ENCODE data around the gene ZC3H13.

Gene ZC3H13

DNA sequence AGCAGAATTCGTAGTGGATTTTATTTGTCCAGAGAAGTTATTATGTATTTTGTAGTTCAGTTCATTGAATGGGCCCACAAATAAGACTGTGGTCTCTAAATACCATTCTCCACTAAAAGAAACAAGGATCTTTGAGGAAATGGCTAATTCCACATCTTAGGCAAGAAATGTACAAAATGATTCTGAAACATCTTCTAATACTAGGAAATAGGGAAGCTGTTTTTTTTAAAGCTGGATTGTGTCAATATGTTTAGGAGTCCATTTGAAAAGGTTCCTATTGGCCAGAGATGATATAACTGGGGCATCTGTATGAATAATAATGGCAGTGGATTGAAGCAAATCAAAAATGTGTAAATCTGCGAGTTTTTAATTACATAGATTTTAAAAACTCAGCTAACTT is 112.5 kb downstream of the ZC3H13 start:
- no peak overlapping the region for H3K4me3 ChIP-seq (ENCODE audit: low read length, poor library complexity, severe bottlenecking)

DNA sequence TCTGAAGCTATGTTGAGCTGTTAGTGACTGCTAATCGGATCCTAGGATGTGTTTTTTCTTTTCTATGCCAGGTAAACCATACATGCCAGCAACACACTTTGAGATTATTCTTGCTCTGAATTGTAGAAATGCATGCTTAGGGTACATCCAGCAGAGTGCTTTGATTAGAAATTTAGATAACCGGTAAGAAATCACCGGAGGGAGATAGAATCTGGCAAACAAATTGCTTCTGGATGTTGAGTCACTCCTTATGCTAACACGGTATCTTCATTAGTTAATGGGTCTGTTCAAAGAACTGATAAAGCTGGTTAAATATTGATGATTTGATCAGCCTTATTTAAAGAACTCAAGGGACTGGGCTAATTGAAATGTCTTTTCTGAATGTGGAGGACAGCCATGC is 115.9 kb downstream of the ZC3H13 start:
- Histone ChIP-seq H3K4me2 (ENCODE audit: low read depth, low read length, poor library complexity, severe bottlenecking) (no peak overlapping the region), H4K20me1 (ENCODE audit: insufficient read depth, low read length, poor library complexity, severe bottlenecking) (no peaks in the 10 kb centered on the region), H3K36me3 (ENCODE audit: insufficient read depth, low read length) (no peaks in the 10 kb centered on the region), H3K4me1 (ENCODE audit: insufficient read depth, low read length, poor library complexity, severe bottlenecking) (no peaks in the 10 kb centered on the region), H3K27me3 (ENCODE audit: insufficient read depth, low read length, poor library complexity, severe bottlenecking) (no peaks in the 10 kb centered on the region), H3K9me3 (ENCODE audit: insufficient read depth, low read depth, low read length) (no peaks in the 10 kb centered on the region), H3K9ac (ENCODE audit: low read depth, low read length, poor library complexity, severe bottlenecking) (no peak overlapping the region), H2AFZ (ENCODE audit: low read length) (no peak overlapping the region), H3K9me2 (replicated peaks; ENCODE audit: low read depth, low read length) (no peaks in the 10 kb centered on the region), H3F3A (ENCODE audit: low read depth) (no peaks in the 10 kb centered on the region), H3K4me3 (ENCODE audit: low read length, poor library complexity, severe bottlenecking) (no peak overlapping the region), H3K79me2 (ENCODE audit: insufficient read depth, low read length) (no peaks in the 10 kb centered on the region)
- TF ChIP-seq EZH2phosphoT487 (IDR thresholded peaks at IDR 0.05; ENCODE audit: borderline replicate concordance) (no peak), CTCF (conservative IDR thresholded peaks at IDR 0.05; ENCODE audit: low read length) (no peak)

More for the DNA sequence above, 112.5 kb downstream of the ZC3H13 start:
- Histone ChIP-seq H3K9ac (ENCODE audit: low read depth, low read length, poor library complexity, severe bottlenecking) (no peak overlapping the region), H3K4me1 (ENCODE audit: insufficient read depth, low read length, poor library complexity, severe bottlenecking) (no peaks in the 10 kb centered on the region), H3K27me3 (ENCODE audit: insufficient read depth, low read length, poor library complexity, severe bottlenecking) (no peaks in the 10 kb centered on the region), H3K9me3 (ENCODE audit: insufficient read depth, low read depth, low read length) (no peaks in the 10 kb centered on the region), H3K4me2 (ENCODE audit: low read depth, low read length, poor library complexity, severe bottlenecking) (no peak overlapping the region), H3K36me3 (ENCODE audit: insufficient read depth, low read length) (no peaks in the 10 kb centered on the region), H3K9me2 (replicated peaks; ENCODE audit: low read depth, low read length) (no peaks in the 10 kb centered on the region), H2AFZ (ENCODE audit: low read length) (0 out of 2 replicates have a peak overlapping the region, but pooled peaks have one; percentile 59), H3K79me2 (ENCODE audit: insufficient read depth, low read length) (no peaks in the 10 kb centered on the region), H3F3A (ENCODE audit: low read depth) (no peaks in the 10 kb centered on the region), H4K20me1 (ENCODE audit: insufficient read depth, low read length, poor library complexity, severe bottlenecking) (no peaks in the 10 kb centered on the region)
- no peak for TF ChIP-seq CTCF (conservative IDR thresholded peaks at IDR 0.05; ENCODE audit: low read length)
- no peak for TF ChIP-seq EZH2phosphoT487 (IDR thresholded peaks at IDR 0.05; ENCODE audit: borderline replicate concordance)

DNA sequence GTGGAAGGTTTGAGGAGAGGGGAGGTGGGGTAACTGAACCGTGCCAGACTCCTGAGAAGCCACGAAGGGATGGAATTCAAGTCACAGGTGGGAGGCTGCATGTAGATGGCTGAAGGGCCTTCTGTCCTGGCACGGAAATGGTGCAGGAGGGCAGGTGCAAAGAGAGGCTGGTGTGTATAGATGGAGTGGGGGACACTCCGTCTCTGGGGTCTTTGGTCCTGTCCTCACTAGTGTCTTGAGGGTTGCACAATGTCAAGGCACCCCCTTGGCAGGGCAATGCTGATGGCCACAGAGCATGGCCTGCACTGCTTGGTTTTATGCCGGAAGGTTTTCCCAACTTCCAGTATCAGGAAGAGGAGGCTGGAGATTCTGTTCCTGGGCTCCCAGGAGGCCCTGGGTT is 118.3 kb downstream of the ZC3H13 start:
- Histone ChIP-seq H4K20me1 (ENCODE audit: insufficient read depth, low read length, poor library complexity, severe bottlenecking) (no peaks in the 10 kb centered on the region), H3K27me3 (ENCODE audit: insufficient read depth, low read length, poor library complexity, severe bottlenecking) (no peaks in the 10 kb centered on the region)
- no peak for TF ChIP-seq CTCF (conservative IDR thresholded peaks at IDR 0.05; ENCODE audit: low read length)

More for the DNA sequence above, 118.3 kb downstream of the ZC3H13 start:
- no peaks in the 10 kb centered on the region for H3K36me3 ChIP-seq (ENCODE audit: insufficient read depth, low read length)
- H3K9ac ChIP-seq (ENCODE audit: low read depth, low read length, poor library complexity, severe bottlenecking) = no peak overlapping the region
- H3K9me2 ChIP-seq (replicated peaks; ENCODE audit: low read depth, low read length) = no peaks in the 10 kb centered on the region
- no peak overlapping the region for H3K4me2 ChIP-seq (ENCODE audit: low read depth, low read length, poor library complexity, severe bottlenecking)
- no peaks in the 10 kb centered on the region for H3K79me2 ChIP-seq (ENCODE audit: insufficient read depth, low read length)
- H2AFZ ChIP-seq (ENCODE audit: low read length) = no peak overlapping the region
- H3K9me3 ChIP-seq (ENCODE audit: insufficient read depth, low read depth, low read length) = no peaks in the 10 kb centered on the region
- H3K4me3 ChIP-seq (ENCODE audit: low read length, poor library complexity, severe bottlenecking) = no peak overlapping the region
- H3K4me1 ChIP-seq (ENCODE audit: insufficient read depth, low read length, poor library complexity, severe bottlenecking) = no peaks in the 10 kb centered on the region
- no peaks in the 10 kb centered on the region for H3F3A ChIP-seq (ENCODE audit: low read depth)

Data from Loucy (cell line).